Activated CD4-positive, alpha-beta T cell treated with anti-CD3 and anti-CD28 coated beads for 48 hours (primary cell): Measurements from ENCODE around the gene GALM.
"Not testable (repeated sequence)": the region's sequence is repeated elsewhere in the genome, so short reads cannot be mapped to it uniquely, and the experiment has no call there.

Experiments used
- DNase-seq: peaks from one replicate; pipeline ENCODE4 v3.0.0-alpha.2; 2020

Gene GALM

DNA sequence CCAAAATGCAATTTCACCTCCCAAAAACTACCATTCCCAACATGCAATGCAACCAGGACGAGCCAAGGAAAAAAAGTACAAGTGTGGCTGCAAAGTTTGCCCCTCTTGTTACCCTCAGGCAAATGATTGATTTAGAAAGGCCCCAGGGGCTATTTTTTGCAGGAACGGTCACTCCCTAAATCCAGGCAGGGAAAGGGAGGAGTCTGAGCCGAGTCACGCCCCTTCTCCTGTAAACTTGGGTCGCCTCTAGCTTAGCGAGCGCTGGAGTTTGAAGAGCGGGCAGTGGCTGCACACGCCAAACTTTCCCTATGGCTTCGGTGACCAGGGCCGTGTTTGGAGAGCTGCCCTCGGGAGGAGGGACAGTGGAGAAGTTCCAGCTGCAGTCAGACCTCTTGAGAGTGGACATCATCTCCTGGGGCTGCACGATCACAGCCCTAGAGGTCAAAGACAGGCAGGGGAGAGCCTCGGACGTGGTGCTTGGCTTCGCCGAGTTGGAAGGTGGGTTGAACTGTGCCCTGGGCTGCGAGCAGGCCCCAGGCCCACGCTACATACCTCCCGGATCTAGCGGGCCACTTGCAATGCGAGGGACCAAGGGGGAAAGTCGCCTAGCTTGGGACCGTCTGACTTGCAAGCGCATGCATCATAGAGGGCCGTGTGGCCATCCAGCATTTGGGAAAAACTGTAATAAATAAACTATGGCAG, at the start of gene GALM:
Gene GALM (plus strand): TSS at position 261 of the 702 bp plus-strand sequence. CDS start 48 bp downstream, at position 309.
- peak; percentile 72 for DNase-seq

DNA sequence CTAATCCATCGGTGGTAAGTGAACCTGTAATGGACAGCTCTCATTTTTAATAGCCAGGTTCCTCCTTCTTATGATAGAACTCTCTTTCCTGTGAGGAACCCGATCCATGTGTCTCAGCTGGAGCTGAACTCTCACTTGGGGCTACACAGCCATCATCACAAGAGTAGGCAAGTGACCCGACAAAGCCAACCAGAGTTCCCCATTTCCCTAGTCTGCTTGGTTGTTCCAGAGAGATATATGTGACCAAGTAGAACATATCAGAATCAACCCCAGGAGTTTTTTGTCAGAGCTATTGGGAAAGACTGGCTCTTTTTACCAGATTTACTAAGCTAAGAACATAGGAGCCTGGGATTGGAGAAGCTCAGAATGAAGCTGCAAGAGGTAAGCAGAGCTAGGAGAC, 48.6 kb upstream of the GALM start:
- DNase-seq = no peak

DNA sequence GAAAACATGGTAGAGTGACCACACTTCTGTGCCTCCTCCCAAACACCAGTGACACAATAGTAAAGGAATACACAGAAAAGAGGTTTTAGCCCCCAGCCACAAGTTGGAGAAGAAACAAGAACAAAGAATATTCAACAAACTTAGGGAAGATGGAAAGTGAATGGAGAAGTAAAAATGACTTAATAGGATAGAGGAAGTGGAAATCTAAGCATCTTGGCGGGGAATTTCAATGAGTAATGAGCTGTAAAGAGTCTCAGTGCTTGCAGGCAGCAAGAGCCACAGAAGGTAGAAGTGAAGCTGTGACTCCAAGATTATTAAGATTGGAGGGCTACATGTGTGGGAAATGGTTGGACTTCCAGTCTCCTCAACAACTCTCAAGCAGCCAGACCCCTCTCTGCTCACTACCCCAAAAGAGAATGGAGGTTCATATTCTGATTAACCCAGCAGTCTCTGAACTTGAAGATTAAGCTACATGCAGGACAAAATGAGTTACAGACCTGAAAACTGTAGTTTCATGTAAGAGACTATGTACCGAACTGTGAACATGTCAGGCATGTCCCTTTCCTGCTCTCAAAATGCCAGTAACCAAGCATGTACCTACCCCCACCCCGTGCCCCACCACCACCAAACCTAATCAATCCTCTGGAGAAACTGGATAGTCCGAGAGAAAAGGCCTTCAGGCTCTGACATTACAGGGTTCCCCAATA, 46.3 kb upstream of the GALM start:
- no peak for DNase-seq

DNA sequence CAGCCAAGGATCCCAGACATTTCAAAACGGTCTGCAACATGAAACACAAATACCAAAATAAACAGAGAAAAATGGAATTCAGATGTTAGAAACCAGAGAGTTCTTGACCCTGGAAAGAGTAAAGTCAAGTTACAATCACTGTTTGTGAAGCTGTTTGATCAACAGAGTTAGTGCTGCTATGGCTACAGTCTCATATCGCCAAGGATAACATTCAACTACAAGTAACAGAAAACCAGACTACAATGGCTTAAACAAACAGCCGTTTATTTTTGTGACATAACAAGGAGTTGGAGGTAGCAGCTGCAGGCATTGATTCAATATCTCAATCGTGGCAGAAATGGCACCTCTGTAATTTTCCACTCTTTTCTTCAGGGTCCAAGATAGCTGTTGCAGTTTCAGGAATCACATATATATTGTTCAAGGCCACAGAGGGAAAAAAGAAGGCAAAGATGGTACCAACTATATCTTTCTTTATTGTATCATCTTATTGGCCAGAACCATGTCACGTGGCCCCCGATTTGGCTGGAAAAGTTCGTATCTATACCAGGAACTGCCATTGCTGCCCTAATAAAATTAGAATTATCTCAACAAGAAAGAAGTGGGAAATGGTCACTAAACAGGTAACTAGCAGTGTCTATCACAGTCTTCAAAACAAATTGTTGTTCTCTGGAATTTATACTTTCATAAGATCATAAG, 45.5 kb upstream of the GALM start:
- DNase-seq = no peak

DNA sequence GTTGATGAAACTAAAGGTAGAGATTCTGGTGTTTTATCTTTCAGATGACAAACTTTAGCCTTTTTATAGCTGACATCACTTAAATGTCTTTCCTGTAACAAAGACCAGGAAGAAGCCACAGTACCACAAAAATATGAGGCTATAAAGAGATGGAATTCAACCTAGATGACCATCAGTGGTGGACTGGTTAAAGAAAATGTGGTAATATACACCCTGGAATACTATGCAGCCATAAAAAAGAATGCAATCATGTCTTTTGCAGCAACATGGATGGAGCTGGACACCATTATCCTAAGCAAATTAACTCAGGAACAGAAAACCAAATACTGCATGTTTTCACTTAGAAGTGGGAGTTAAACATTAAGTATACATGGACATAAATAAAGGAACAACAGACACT, 44.9 kb upstream of the GALM start:
- DNase-seq = no peak

DNA sequence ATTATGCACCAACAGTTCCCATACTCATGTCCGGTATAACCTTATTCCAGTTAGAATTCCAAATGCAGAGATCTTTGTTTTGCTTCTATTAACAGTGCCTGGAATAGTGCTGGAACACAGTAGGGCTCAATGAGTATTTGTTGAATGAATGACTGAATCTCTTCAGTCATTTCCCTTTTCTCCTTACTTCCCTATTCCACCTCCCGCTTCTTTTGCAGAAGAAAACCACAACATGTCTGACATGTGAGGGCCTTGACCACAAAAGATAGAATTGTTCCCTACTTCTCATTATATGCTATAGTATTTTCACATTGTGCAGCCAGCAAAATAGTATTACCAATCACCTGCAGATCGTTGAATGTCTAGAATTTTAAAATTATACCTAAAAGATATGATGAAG, 43.7 kb upstream of the GALM start:
- DNase-seq = no peak

DNA sequence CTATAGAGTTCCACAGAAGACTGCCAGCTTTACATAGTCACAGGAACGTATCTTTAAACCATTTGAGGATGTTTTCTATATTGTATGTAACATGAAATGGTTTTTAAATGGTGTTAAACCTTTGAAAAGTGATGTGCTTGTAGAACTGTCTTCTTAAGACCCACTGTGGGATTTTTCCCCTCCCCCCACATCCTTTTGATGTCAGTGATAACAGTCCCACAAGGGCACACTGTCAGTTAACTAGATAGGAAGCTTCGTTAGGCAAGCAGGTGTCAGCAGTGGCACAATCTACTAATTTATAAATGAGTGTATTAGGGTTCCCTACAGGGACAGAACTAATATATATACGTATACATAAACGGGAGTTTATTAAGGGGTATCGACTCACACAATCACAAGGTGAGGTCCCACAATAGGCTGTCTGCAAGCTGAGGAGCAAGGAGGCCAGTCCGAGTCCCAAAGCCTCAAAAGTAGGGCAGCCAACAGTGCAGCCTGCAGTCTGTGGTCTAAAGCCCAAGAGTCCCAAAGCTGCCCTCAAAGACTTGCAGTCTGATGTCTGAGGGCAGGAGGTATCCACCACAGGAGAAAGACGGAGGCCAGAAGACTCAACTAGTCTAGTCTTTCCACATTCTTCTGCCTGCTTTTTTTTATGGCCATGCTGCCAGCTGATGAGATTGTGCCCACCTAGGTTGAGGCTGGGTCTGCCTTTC, 39.4 kb upstream of the GALM start:
- no peak for DNase-seq

DNA sequence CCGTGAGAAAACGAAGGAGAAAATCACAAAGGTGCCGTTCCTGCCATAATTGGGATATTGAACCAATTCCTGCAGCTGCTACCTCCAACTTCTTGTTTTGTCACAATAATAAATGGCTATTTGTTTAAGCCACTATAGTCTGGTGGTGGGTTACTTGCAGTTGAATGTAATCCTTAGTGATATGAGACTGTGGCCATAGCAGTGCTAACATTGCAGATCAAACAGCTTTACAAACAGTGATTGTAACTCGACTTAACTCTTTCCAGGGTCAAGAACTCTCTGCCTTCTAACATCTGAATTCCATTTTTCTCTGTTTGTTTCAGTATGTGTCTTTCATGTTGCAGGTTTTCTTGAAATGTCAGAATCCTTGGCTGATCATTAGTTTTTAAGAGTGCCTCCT, 38.5 kb upstream of the GALM start:
- no peak for DNase-seq

DNA sequence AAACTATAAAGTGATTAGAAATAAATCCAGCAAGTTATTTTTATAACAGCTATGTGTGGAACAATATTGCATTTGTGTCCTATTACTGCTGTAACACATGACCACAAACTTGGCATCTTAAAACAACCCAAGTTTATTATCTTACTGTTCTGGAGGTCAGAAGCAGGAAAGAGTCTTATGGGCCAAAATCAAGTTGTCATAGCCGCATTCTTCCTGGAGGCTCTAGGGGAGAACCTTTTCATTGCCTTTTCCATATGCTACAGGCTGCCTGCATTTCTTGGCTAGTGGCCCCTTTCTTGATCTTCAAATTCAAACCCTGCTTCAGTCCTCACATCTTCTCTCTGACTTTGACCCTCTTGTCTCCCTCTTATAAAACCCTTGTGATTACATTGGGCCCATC, 36.2 kb upstream of the GALM start:
- DNase-seq = no peak

DNA sequence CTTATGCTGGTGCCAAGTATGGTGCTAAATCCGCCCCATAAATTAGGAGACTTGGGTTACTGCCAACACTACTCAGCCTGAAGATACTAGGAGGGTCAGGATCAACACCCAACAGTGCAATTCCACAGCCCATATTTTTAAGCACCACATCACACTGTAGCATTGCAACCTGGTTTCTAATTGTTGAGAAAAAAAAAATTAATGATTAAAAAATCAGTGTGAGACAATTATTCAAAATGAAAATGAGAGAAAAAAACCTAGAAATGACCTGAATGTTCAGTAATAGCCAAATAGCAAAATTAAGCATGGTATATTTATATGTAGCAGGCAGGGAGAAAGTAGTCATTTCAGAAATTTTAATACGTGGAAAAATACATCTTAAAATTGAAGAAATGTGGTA, 33.9 kb upstream of the GALM start:
- no peak for DNase-seq

DNA sequence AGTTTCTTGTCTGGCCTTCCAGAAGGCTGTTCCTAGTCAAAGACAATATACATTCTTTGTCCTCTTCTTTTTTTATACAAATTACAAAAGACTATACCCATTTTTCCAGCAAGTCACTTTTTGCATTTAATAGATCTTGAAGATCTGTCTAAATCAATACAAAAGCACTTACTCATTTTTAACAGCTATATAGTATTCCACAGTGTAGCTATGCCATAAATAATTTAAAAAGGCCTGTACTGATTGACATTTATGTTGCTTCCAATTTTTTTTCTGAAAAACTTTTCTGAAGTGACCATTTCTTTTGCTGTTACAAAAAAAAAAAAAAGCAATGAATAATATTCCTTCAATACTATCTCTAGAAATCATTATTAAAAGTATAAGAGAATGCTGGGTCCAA, 32.9 kb upstream of the GALM start:
- DNase-seq = no peak

DNA sequence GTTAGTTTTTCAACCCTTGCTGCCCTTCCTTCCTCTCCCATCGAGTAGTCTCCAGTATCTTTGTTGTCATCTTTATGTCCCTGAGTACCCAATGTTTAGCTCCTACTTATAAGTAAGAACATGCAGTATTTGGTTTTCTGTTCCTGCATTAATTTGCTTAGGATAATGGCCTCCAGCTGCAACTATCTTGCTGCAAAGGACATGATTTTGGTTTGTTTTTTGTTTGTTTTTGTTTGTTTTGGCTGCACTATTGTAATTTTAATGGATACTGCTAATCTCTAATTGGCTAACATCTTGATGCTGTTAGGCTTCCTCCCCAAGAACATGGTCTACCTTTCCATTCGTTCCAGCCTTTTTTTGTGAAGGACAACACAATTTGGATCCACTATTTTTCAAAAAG, 32.0 kb upstream of the GALM start:
- no peak for DNase-seq

DNA sequence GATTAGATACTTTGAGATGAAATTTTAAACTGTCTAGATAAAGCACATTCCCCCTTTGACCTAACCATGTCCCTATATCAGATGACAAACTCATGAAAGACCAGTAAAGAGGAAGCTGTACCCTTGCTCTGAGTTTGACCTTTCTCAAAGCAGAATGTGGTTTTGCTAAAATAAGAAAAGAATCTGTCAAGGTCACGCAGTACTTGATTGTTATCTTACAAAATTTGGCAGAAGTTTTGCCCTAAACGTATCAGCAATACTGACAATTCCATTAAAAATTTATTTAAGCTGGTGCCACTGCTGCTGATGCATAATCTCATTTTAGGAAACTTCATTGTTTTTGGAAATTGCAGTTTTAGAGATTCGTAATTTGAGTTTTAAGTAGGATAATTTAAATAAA, 31.2 kb upstream of the GALM start:
- DNase-seq = no peak

DNA sequence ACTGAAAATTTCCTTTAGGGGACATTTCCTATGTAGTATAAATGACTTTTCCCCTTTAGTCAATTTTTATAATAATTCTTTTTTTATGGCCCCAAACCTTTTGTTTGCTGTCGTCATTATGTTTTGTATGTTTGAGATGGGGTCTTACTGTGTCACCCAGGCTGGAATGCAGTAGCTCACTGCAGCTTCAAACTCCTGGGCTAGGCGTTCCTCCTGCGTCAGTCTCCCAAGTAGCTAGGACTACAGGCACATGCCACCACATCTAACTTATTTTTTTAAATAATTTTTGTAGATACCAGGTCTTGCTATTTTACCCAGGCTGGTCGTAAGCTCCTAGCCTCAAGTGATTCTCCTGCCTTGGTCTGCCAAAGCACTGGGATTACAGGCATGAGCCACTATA, 30.8 kb upstream of the GALM start:
- DNase-seq = no peak

DNA sequence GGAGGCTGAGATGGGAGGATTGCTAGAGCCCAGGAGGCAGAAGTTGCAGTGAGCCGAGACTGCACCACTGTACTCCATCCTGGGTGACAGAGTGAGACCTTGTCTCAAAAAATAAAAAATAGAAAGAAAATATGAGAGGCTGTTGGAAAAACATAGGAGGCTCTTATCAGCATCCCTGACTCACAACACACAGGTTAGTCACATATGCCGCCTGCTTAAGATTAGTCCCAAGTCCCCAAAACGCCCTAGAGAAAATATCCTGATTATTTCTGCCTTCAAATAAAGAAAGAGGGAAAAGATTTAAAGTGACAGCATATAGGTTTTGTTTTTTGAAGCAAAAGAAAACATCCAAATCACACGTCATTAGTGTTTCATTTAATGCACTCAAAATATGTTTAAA, 29.8 kb upstream of the GALM start:
- DNase-seq = no peak

DNA sequence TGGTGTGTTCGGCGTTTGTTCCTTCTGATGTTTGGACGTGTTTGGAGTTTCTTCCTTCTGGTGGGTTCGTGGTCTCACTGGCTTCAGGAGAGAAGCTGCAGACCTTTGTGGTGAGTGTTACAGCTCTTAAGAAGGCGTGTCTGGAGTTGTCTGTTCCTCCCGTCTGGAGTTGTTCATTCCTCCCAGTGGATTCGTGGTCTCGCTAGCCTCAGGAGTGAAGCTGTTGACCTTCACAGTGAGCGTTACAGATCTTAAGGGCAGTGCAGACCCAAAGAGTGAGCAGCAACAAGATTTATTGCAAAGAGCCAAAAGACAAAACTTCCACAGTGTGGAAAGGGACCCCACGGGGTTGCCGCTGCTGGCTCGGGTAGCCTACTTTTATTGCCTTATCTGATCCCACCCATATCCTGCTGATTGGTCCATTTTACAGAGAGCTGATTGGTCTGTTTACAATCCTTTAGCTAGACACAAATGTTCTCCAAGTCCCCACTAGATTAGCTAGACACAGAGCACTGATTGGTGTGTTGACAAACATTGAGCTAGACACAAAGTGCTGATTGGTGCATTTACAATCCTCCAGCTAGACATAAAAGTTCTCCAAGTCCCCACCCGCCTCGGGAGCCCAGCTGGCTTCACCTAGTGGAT, 23.4 kb upstream of the GALM start:
- DNase-seq = not testable (repeated sequence)

DNA sequence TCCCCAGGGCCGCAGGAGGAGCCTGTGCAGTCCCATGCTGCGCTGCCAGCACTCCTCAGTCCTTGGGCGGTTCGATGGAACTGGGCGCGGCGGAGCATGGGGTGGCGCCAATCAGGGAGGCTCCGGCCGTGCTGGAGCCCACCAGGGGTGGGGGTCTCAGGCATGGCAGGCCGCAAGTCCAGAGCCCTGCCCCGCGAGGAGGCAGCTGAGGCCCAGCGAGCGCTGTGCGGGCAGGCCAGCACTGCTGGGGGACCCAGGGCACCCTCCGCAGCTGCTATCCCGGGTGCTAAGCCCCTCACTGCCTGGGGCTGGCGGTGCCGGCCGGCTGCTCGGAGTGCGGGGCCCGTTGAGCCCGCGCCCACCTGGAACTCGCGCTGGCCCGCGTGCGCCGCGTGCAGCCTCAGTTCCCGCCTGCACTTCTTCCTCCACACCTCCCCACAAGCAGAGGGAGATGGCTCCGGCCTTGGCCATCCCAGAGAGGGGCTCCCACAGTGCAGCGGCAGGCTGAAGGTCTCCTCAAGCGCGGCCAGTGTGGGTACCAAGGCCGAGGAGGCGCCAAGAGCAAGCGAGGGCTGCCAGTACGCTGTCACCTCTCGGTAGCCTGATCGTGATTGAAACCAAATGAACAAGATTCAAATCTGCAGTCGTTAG, 22.8 kb upstream of the GALM start:
- no peak for DNase-seq

DNA sequence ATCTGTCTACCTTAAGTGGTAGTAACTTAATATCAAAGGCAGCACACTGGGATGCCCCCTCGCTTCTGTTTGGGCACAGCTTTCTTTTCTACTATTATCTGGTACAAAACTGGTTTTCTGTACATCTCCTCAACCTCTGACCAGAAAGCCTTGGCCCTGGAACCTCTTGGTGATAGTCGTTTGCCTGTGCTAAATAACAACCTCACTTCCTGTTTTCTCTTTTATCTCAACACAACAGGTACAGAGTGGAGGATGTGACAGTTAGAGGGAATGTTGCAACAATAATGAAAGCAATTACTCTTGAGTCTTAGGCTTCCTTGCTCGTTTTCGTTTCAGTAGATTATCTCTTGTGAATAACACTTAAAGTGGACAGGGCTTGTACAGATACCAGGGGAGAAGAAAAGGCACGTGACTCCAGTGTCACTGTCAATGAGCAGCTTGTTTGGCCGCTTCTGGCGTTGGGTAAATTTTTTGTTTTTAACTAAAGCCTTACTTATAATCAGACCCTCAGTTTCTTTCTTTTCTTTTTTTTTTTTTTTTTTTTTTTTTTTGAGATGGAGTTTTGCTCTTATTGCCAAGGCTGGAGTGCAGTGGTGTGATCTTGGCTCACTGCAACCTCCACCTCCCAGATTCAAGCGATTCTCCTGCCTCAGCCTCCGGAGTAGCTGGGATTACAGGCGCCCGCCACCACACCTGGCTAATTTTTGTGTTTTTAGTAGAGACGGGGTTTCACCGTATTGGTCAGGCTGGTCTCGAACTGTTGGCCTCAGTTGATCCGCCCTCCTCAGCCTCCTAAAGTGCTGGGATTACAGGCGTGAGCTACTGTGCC, 22.0 kb upstream of the GALM start:
- DNase-seq = not testable (repeated sequence)

DNA sequence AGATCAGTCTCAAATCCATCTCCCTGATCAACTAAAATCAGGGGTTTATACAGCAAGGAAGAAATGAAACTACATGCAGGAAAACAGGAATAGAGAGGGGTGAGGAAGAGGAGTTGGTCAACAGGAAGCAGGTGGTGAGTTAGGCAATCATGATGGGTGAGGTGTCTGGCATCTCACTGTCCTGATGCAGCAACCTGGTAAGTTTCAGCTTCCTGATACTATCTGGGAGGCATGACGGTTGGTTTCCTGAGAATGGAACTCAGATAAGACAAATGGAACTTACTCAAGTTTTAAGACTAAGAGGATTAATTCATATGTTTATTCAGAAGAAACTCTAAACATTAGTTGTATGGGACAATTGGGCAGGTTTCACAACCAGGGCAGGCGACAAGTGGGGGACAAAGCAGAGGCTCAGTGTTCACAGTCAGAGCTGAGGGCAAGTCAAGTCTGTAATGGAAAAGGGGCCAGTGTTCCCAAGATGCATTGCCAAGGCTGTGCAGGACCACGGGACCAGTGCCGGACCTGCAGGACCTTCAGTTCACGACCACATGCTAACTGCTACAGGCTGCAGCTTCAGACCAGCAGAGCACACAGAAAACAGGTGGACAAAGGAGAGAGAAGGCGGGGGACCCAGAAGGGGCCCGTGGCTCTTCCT, 17.7 kb upstream of the GALM start:
- no peak for DNase-seq

DNA sequence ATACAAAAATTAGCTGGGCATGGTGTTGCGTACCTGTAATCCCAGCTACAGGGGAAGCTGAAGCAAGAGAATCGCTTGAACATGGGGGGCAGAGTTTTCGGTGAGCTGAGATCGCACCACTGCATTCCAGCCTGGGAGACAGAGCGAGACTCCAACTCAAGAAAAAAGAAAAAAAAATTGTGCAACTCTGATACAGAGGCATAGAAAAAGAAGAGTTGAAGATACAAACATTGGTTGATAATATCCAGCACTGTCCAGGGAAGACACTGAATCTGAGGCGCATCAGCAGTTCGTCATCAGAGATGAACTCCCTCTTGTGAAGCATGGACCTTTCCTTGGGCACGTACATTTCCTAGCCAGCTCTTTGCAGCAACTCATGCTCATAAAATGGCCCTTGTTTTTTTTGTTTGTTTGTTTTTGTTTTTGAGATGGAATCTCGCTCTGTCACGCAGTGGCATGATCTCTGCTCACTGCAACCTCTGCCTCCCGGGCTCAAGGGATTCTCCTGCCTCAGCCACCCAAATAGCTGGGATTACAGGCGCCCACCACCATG, 16.7 kb upstream of the GALM start:
- DNase-seq = no peak

DNA sequence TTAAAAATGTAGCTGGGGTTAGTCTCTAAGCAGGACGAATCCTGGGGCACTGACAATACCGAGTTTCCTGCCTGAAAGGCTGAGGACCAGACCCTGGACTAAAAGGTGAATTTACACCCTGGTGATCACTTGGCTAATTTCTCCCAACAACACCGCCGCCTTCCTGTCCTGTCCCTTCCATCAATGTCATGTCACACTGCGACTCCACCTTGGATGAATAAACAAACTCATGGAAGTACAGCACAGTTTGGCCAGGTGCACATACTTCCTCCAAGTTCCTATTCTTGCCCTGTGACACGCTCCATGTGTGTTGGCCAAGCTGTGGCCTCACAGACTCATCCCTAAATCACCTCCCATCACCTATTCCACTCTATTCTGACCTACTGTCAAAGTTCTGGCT, 15.9 kb upstream of the GALM start:
- no peak for DNase-seq
